Measurements from ENCODE around the gene ASGR2. TPM values are rescaled to one million over a fixed set of nuclear protein-coding genes. Genes with fewer than 3 reads are reported as not detected.

Gene ASGR2
- total RNA-seq, 1 donor from 2014 or later = not detected

DNA sequence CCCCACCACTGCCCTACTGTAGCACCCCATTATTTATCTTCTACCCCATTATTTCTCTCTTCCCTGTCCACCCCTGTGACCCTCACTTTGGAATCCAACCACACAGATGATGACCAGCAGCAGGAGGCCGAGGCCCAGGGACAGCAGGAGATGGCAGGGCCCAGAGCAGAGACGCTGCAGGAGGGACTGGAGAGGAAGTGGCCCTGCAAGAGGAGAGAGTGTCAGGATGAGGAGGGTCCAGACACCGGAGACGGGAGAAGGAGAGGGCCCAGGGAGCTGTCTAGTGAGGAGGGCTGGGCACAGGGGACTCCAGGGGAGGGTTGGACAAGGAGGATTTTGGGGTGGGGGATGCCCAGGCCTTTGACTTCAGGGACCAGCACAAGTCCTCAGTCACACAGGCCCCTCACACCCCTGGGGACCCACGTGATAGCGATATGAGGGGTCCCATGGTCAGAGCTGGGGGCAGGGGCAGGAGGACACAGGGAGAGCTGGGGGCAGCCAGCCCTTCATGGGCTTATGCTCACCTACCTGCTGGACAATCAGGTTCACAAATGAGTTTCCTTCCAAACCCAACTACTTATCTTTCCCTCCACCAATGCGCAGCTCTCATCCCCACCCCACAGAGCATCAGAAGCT lies 36.6 kb downstream of the ASGR2 start:
- peaks cover 13% of the 10 kb centered on the region for H3K27me3 Mint-ChIP-seq (ENCODE audit: low read depth)
- H3K27ac Mint-ChIP-seq (ENCODE audit: unreplicated experiment) = peak overlapping the region; percentile 32
- H3K4me1 Mint-ChIP-seq (ENCODE audit: low read depth) = no peaks in the 10 kb centered on the region
- no peaks in the 10 kb centered on the region for H3K9me3 Mint-ChIP-seq (ENCODE audit: low read depth)
- peak; percentile 44 for DNase-seq (ENCODE audit: low spot score)
- no peaks in the 10 kb centered on the region for H3K36me3 Mint-ChIP-seq (ENCODE audit: low read depth)
- no peak overlapping the region for H3K4me3 Mint-ChIP-seq (ENCODE audit: unreplicated experiment)
- no peak for TF ChIP-seq CTCF (IDR thresholded peaks at IDR 0.05)

GRCh38 chr17:7074931-7075330 lies 39.7 kb downstream of the ASGR2 start:
- Mint-ChIP-seq H3K9me3 (ENCODE audit: low read depth) (no peaks in the 10 kb centered on the region), H3K4me3 (ENCODE audit: unreplicated experiment) (no peak overlapping the region), H3K36me3 (ENCODE audit: low read depth) (peaks cover 2% of the 10 kb centered on the region), H3K4me1 (ENCODE audit: low read depth) (no peaks in the 10 kb centered on the region), H3K27me3 (ENCODE audit: low read depth) (peaks cover 26% of the 10 kb centered on the region), H3K27ac (ENCODE audit: unreplicated experiment) (no peak overlapping the region)
- TF ChIP-seq CTCF (IDR thresholded peaks at IDR 0.05) = no peak
- peak; percentile 72 for DNase-seq (ENCODE audit: low spot score)

GRCh38 chr17:7072406-7072805 lies 42.2 kb downstream of the ASGR2 start:
- no peak for TF ChIP-seq CTCF (IDR thresholded peaks at IDR 0.05)
- Mint-ChIP-seq H3K27ac (ENCODE audit: unreplicated experiment) (no peak overlapping the region), H3K36me3 (ENCODE audit: low read depth) (peaks cover 6% of the 10 kb centered on the region), H3K4me3 (ENCODE audit: unreplicated experiment) (no peak overlapping the region), H3K9me3 (ENCODE audit: low read depth) (peaks cover 18% of the 10 kb centered on the region), H3K27me3 (ENCODE audit: low read depth) (peaks cover 26% of the 10 kb centered on the region), H3K4me1 (ENCODE audit: low read depth) (no peaks in the 10 kb centered on the region)
- no peak for DNase-seq (ENCODE audit: low spot score)

DNA sequence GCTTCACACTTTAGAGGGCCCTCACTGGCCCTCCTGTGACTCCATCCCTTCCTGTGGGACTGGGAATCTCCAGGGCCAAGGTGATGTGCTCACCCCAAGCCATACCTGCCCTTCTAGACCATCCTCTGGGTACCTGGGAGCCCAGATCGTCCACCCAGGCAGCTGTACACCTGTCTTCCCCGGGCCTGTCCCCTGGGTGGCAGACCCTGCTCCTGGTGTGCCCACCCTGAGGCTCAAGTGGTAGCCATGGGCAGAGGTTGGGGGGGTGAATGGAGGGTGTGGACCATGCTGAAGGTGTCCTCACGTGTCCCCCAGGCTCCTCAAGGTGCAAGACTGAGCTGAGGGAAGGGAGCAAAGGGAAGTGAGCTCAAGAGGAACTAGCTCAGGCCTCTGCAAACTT lies 43.9 kb downstream of the ASGR2 start:
- peaks cover 19% of the 10 kb centered on the region for H3K9me3 Mint-ChIP-seq (ENCODE audit: low read depth)
- H3K4me3 Mint-ChIP-seq (ENCODE audit: unreplicated experiment) = no peak overlapping the region
- peaks cover 6% of the 10 kb centered on the region for H3K36me3 Mint-ChIP-seq (ENCODE audit: low read depth)
- no peak overlapping the region for H3K27ac Mint-ChIP-seq (ENCODE audit: unreplicated experiment)
- TF ChIP-seq CTCF (IDR thresholded peaks at IDR 0.05) = no peak
- peaks cover 24% of the 10 kb centered on the region for H3K27me3 Mint-ChIP-seq (ENCODE audit: low read depth)
- DNase-seq (ENCODE audit: low spot score) = peak; percentile 52
- H3K4me1 Mint-ChIP-seq (ENCODE audit: low read depth) = no peaks in the 10 kb centered on the region

GRCh38 chr17:7068268-7068667 lies 46.4 kb downstream of the ASGR2 start:
- H3K4me1 Mint-ChIP-seq (ENCODE audit: low read depth) = peaks cover 11% of the 10 kb centered on the region
- peaks cover 19% of the 10 kb centered on the region for H3K9me3 Mint-ChIP-seq (ENCODE audit: low read depth)

More at GRCh38 chr17:7068268-7068667, 46.4 kb downstream of the ASGR2 start:
- Mint-ChIP-seq H3K27ac (ENCODE audit: unreplicated experiment) (no peak overlapping the region), H3K36me3 (ENCODE audit: low read depth) (peaks cover 8% of the 10 kb centered on the region), H3K27me3 (ENCODE audit: low read depth) (peaks cover 22% of the 10 kb centered on the region), H3K4me3 (ENCODE audit: unreplicated experiment) (no peak overlapping the region)
- DNase-seq (ENCODE audit: low spot score) = no peak
- no peak for TF ChIP-seq CTCF (IDR thresholded peaks at IDR 0.05)
